HEK293 (cell line): Measurements from ENCODE around the gene HMGCLL1.

Experiments
- AEBP2 ChIP-seq: fragments of 450-650 bp; formaldehyde crosslinking; IDR thresholded peaks from 2 replicates; pipeline ENCODE4 v1.5.1; 2016; ENCODE audit warnings: missing biosample characterization, missing genetic modification characterization, borderline replicate concordance
- CTCF ChIP-seq: fragments of 450-650 bp; formaldehyde crosslinking; IDR thresholded peaks from 2 replicates; pipeline ENCODE4 v1.5.1; 2016; ENCODE audit warnings: missing biosample characterization, missing genetic modification characterization
- PRDM1 ChIP-seq: fragments of 450-650 bp; formaldehyde crosslinking; IDR thresholded peaks from 2 replicates; pipeline ENCODE4; 2016; ENCODE audit warnings: missing biosample characterization, missing genetic modification characterization
- SETDB1 ChIP-seq: IDR thresholded peaks from one replicate; pipeline ENCODE4 v1.6.1; 2017; ENCODE audit warnings: mild to moderate bottlenecking, low read length, moderate library complexity, mixed read lengths; ENCODE audit not compliant: insufficient read length
- TCF7L2 ChIP-seq: IDR thresholded peaks from 2 replicates; pipeline ENCODE4 v1.6.1; 2011; ENCODE audit warnings: low read depth, mild to moderate bottlenecking, inconsistent platforms, low read length, moderate library complexity, borderline replicate concordance
- ZBTB1 ChIP-seq: fragments of 450-650 bp; formaldehyde crosslinking; IDR thresholded peaks from 2 replicates; pipeline ENCODE4 v1.5.1; 2016; ENCODE audit warnings: missing biosample characterization, missing genetic modification characterization
- ZEB2 ChIP-seq: fragments of 450-650 bp; formaldehyde crosslinking; IDR thresholded peaks from 2 replicates; pipeline ENCODE4 v1.5.1; 2016; ENCODE audit warnings: missing biosample characterization, missing genetic modification characterization
- ZNF121 ChIP-seq: fragments of 450-650 bp; formaldehyde crosslinking; IDR thresholded peaks from 2 replicates; pipeline ENCODE4 v1.5.1; 2016; ENCODE audit warnings: missing biosample characterization, missing genetic modification characterization
- ZNF138 ChIP-seq: fragments of 450-650 bp; formaldehyde crosslinking; IDR thresholded peaks from 2 replicates; pipeline ENCODE4 v1.5.1; 2016; ENCODE audit warnings: missing biosample characterization, missing genetic modification characterization, borderline replicate concordance
- ZNF148 ChIP-seq: fragments of 450-650 bp; formaldehyde crosslinking; IDR thresholded peaks from 2 replicates; pipeline ENCODE4 v1.5.0; 2017; ENCODE audit warnings: missing biosample characterization, missing genetic modification characterization, borderline replicate concordance
- ZNF513 ChIP-seq: fragments of 450-650 bp; IDR thresholded peaks from 2 replicates; pipeline ENCODE4 v1.5.1; 2018; ENCODE audit warnings: missing biosample characterization, missing genetic modification characterization
- ZNF561 ChIP-seq: fragments of 450-650 bp; IDR thresholded peaks from 2 replicates; pipeline ENCODE4 v1.5.1; 2018; ENCODE audit warnings: missing biosample characterization, missing genetic modification characterization, borderline replicate concordance
- ZNF830 ChIP-seq: fragments of 450-650 bp; IDR thresholded peaks from 2 replicates; pipeline ENCODE4 v1.5.0; 2018; ENCODE audit warnings: missing biosample characterization, missing genetic modification characterization, low read depth, mild to moderate bottlenecking, moderate library complexity

- no peak for TF ChIP-seq CTCF (tag by site-specific recombination)
- no peak for TF ChIP-seq ZNF561 (tag by site-specific recombination)
- no peak for TF ChIP-seq ZNF148 (tag by site-specific recombination)
- no peak for TF ChIP-seq TCF7L2
- TF ChIP-seq ZEB2 (tag by site-specific recombination), result no peak
- TF ChIP-seq ZNF121 (tag by site-specific recombination), result no peak
- no peak for TF ChIP-seq ZNF513 (tag by site-specific recombination)
- no peak for TF ChIP-seq ZNF830
- no peak for TF ChIP-seq SETDB1
- no peak for TF ChIP-seq ZBTB1
- no peak for TF ChIP-seq PRDM1
- no peak for TF ChIP-seq AEBP2 (tag by site-specific recombination)
- no peak for TF ChIP-seq ZNF138 (tag by site-specific recombination)
Observed at GRCh38 chr6:55495277-55495676, 83.7 kb downstream of the HMGCLL1 start.
